K562 (cell line): ENCODE measurements around the gene TMEM107. TPM values are rescaled to one million over a fixed set of nuclear protein-coding genes. Genes with fewer than 3 reads are reported as not detected.

ENCODE experiments used
- ASH1L ChIP-seq: fragments of 450-650 bp; IDR thresholded peaks from 2 replicates; pipeline ENCODE4 v1.6.1; 2018; ENCODE audit warnings: borderline replicate concordance, mild to moderate bottlenecking, low read depth; ENCODE audit not compliant: partially characterized antibody
- BACH1 ChIP-seq: fragments of 200-800 bp; sonication (Bioruptor generic); IDR thresholded peaks from 2 replicates; pipeline ENCODE4 v1.6.1; 2016; ENCODE audit warnings: missing genetic modification characterization, missing compliant biosample characterization
- C11orf30 ChIP-seq: fragments of 450-650 bp; IDR thresholded peaks from 2 replicates; pipeline ENCODE4 v1.6.1; 2016; ENCODE audit warnings: low read depth, mild to moderate bottlenecking
- DIDO1 ChIP-seq: fragments of 450-650 bp; IDR thresholded peaks from 2 replicates; pipeline ENCODE4 v1.6.1; 2016; ENCODE audit warnings: low read depth, missing biosample characterization, missing genetic modification characterization
- E2F8 ChIP-seq: fragments of 450-650 bp; IDR thresholded peaks from 2 replicates; pipeline ENCODE4 v1.7.1; 2018; ENCODE audit warnings: mild to moderate bottlenecking, low read depth; ENCODE audit not compliant: partially characterized antibody
- GABPA ChIP-seq: fragments of 200-800 bp; sonication (Bioruptor generic); conservative IDR thresholded peaks from 2 replicates; pipeline ENCODE4 v1.6.1; 2016; ENCODE audit warnings: low read depth, missing genetic modification characterization, missing compliant biosample characterization
- GABPB1 ChIP-seq: sonication (generic); formaldehyde crosslinking; IDR thresholded peaks from 2 replicates; pipeline ENCODE4 v1.8.0; 2022; ENCODE audit warnings: mild to moderate bottlenecking, missing genetic modification reagents
- GTF2F1 ChIP-seq: IDR thresholded peaks from 2 replicates; pipeline ENCODE4 v1.6.1; 2011; ENCODE audit warnings: low read depth, low read length, improper control_type of control experiment
- HDAC1 ChIP-seq, 2 experiments: fragments of 450-650 bp; IDR thresholded peaks; 2 replicates each; pipeline ENCODE4 v1.6.1; 2016 to 2017; ENCODE audit warnings: inconsistent platforms in 1 of 2, mild to moderate bottlenecking in 1 of 2, moderate library complexity in 1 of 2
- HES1 ChIP-seq: fragments of 450-650 bp; IDR thresholded peaks from 2 replicates; pipeline ENCODE4 v1.6.1; 2016; ENCODE audit warnings: low read depth, mild to moderate bottlenecking, moderate library complexity
- MAZ ChIP-seq, 2 experiments: fragments of 450-650 bp in 1 of 2; sonication (generic) in 1 of 2; formaldehyde crosslinking; IDR thresholded peaks in 1 of 2; conservative IDR thresholded peaks in 1 of 2; 2 replicates each; pipeline versions ENCODE4 v1.4.0 to v1.5.0; 2020; ENCODE audit warnings: mild to moderate bottlenecking in 1 of 2, missing genetic modification reagents in 1 of 2
- NELFE ChIP-seq: IDR thresholded peaks from 2 replicates; pipeline ENCODE4 v1.6.1; 2011; ENCODE audit warnings: mild to moderate bottlenecking; ENCODE audit not compliant: insufficient read depth, insufficient read length
- PREB ChIP-seq: sonication (generic); formaldehyde crosslinking; IDR thresholded peaks from 2 replicates; pipeline ENCODE4 v1.8.1; 2023; ENCODE audit warnings: mild to moderate bottlenecking, missing genetic modification reagents
- TCF3 ChIP-seq: sonication (generic); formaldehyde crosslinking; IDR thresholded peaks from 2 replicates; pipeline ENCODE4 v1.4.0; 2020; ENCODE audit warnings: mild to moderate bottlenecking, missing genetic modification reagents
- TEAD2 ChIP-seq: fragments of 450-650 bp; IDR thresholded peaks from 2 replicates; pipeline ENCODE4 v1.6.1; 2016; ENCODE audit warnings: missing genetic modification characterization, control low read depth, missing compliant biosample characterization
- ZBTB12 ChIP-seq: fragments of 250-450 bp; sonication (Bioruptor Pico); IDR thresholded peaks from 2 replicates; pipeline ENCODE4 v1.4.0; 2020
- ZBTB33 ChIP-seq: sonication (generic); formaldehyde crosslinking; IDR thresholded peaks from 2 replicates; pipeline ENCODE4 v1.8.1; 2023; ENCODE audit warnings: mild to moderate bottlenecking, missing genetic modification reagents
- ZKSCAN3 ChIP-seq: fragments of 250-450 bp; sonication (Bioruptor Pico); IDR thresholded peaks from 2 replicates; pipeline ENCODE4 v1.4.0; 2020
- ZNF184 ChIP-seq: sonication (generic); formaldehyde crosslinking; IDR thresholded peaks from 2 replicates; pipeline ENCODE4 v1.5.0; 2020; ENCODE audit warnings: missing genetic modification reagents
- ZNF584 ChIP-seq: fragments of 200-800 bp; sonication (Bioruptor generic); IDR thresholded peaks from 2 replicates; pipeline ENCODE4 v1.6.1; 2016; ENCODE audit warnings: low read depth, mild to moderate bottlenecking, missing genetic modification characterization, missing compliant biosample characterization
- polyA plus RNA-seq, 8 experiments: library from polyadenylated mRNA; depleted of rRNA in 4 of 8; stranded (reverse) in 5 of 8; unstranded in 3 of 8; fragments of >200 nt; fragmentation: Nextera tagmentation in 2 of 8; fragmentation: Illumina TruSeq in 1 of 8; extraction: Ambion mirVana in 2 of 8; extraction: Trizol in 1 of 8; gene quantifications; 2 replicates each; pipeline versions ENCODE4 v1.2.1 to v1.2.3, GENCODE V29; 2011 to 2014; ENCODE audit warnings: inconsistent platforms in 1 of 8, missing spikeins in 1 of 8
- total RNA-seq, 7 experiments: library from RNA; depleted of rRNA in 6 of 7; stranded (reverse); fragments of >200 nt in 6 of 7; fragmentation: Illumina TruSeq in 2 of 7; extraction: Trizol in 2 of 7; gene quantifications; 2 replicates each; pipeline versions ENCODE4 v1.2.1 to v1.2.3, GENCODE V29; 2011 to 2021; ENCODE audit warnings: low replicate concordance in 1 of 7

The TMEM107 gene
- total and polyA plus RNA-seq, 9 of the 15 experiments (the other 6 are each of a cell fraction or from before 2014, with no cell fraction given) = 7.1 to 26.2 (median 16.9) TPM

- TF ChIP-seq ZBTB12 = peak; percentile 62
- no peak for TF ChIP-seq DIDO1
- TF ChIP-seq TCF3 (CRISPR knock-in tag) = no peak; the same call in 1 of the 2 replicates
- TF ChIP-seq GABPA (tag) = peak; percentile 89
- TF ChIP-seq PREB (CRISPR knock-in tag) = no peak
- TF ChIP-seq GABPB1 (CRISPR knock-in tag) = peak; percentile 88
- no peak for TF ChIP-seq ZKSCAN3 (CRISPR knock-in tag)
- peak; percentile 45 to 75 for TF ChIP-seq MAZ (CRISPR knock-in tag; conservative IDR thresholded peaks at IDR 0.05 in 1 of 2, IDR thresholded peaks at IDR 0.05 in 1 of 2)
- no peak for TF ChIP-seq BACH1 (tag)
- no peak for TF ChIP-seq NELFE
- no peak for TF ChIP-seq ZNF184
- TF ChIP-seq ASH1L = peak; percentile 94
- TF ChIP-seq HES1 = peak; percentile 96
- peak; percentile 75 for TF ChIP-seq E2F8
- no peak for TF ChIP-seq TEAD2
- no peak for TF ChIP-seq GTF2F1
- TF ChIP-seq ZBTB33 = no peak; the same call in 1 of the 2 replicates
- TF ChIP-seq ZNF584 = no peak
- TF ChIP-seq HDAC1 (IDR thresholded peaks at IDR 0.05) = peak in 1 of 2 experiments; percentile 92; a peak in 2 of 4 replicates
- TF ChIP-seq C11orf30 = no peak
Measured at GRCh38 chr17:8156246-8156992, 19.8 kb downstream of the TMEM107 start (continued).
